ENCODE measurements around the gene BIN1.
A peak's percentile ranks its signal among the peaks of the same experiment; 100 is the strongest.

The BIN1 gene

GRCh38 chr2:127074936-127075335 is 32.0 kb downstream of the BIN1 start:
- no peak for DNase-seq

DNA sequence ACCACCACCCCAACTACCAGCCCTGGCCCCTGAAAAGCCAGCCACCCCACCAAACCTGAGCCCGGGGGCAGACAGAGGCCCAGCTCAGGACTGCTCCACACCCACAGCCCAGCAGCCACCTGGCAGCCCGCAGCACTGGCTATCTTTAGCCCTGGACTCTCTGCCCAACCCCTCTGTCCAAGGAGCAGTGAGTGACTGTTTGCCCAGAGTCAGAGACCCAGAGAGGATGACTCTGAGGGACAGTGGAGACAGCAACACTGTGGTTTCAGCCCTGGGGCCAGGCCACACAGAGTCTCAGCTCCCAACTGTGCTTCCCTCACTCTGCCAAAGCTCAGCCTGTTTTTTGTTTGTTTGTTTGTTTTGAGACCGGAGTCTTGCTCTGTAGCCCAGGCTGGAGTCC is 32.6 kb downstream of the BIN1 start:
- no peak for DNase-seq

DNA sequence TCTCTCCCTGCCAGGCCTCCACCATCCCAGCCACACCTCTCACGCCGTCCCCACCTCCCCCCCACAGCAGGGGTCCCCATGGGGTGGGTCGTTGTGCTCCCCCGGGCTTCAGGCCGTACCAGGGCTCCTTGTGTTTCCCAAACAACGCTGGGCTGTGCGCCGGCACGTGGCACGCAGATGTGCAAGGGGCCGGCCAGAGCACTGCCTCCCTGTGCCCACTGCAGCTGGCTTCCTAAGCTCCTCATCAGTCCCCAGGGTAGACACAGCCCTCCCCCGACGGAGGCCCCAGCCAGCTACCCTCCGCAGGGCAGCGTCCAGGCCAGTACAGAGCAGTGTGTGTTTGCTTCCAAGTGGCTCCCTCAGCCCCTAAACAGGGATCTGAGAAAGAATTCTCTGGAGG is 34.0 kb downstream of the BIN1 start:
- DNase-seq: no peak

- no peak for DNase-seq
Observed at GRCh38 chr2:127072396-127072795, 34.6 kb downstream of the BIN1 start.

- no peak for DNase-seq
Observed at GRCh38 chr2:127071901-127072328, 35.0 kb downstream of the BIN1 start.

DNA sequence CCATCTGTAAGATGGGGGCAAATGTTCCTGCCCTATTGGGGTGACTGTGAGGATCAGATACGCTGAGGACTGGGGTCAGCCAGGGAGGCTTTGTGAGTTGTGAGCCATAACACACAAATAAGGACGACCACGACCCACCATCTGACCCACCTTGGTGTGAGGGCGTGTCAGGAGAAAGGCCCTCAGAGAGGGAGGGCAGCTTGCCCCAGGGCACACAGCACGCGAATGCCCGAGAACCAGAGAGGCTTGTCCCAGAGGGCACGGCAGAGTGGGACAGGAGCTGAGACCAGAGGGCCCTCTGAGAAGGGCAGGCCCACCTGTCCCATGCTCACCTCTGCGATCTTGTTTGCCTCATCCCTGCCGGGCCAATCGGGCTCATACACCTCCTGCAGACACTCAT is 36.7 kb downstream of the BIN1 start:
- DNase-seq: no peak

GRCh38 chr2:127069536-127069935 is 37.4 kb downstream of the BIN1 start:
- DNase-seq: no peak

DNA sequence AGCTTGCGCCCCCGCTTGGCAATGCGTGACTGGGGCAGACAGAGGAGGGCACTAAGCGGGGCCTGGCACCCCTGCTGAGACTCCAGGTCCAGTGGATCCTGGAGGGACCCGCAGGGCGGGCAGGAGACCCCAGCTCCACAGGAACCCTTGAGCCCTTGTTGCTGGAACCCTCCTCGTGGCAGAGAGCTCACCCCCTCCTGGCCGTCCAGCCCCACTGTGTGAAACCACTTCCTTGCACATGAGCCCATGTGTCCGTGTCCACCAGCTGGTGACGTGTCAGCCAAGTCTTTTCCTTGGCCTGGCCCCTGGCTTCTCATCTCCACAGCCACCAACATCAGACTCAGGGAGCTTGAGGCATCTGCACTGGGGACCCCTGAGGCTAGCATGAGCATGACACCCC is 38.0 kb downstream of the BIN1 start:
- no peak for DNase-seq

DNA sequence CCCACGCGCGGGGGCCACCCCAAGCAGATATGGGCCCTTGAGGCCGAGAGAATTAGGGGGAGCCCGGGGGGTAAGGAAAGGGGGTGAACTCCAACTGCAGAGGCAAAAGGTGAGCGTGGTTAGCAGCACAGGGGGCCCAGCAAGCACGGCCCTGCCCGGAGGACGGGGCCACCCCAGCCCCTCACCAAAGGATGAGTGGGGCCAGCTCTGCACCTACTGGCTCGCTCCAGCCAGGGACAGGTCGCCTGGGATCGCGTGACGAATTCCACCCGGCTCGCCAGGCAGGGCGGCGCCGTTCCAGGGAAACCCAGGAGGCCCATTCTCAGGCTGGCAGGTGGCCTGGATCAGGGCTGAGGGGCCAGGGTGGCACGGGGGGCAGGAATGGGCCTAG is 38.6 kb downstream of the BIN1 start:
- DNase-seq: no peak

DNA sequence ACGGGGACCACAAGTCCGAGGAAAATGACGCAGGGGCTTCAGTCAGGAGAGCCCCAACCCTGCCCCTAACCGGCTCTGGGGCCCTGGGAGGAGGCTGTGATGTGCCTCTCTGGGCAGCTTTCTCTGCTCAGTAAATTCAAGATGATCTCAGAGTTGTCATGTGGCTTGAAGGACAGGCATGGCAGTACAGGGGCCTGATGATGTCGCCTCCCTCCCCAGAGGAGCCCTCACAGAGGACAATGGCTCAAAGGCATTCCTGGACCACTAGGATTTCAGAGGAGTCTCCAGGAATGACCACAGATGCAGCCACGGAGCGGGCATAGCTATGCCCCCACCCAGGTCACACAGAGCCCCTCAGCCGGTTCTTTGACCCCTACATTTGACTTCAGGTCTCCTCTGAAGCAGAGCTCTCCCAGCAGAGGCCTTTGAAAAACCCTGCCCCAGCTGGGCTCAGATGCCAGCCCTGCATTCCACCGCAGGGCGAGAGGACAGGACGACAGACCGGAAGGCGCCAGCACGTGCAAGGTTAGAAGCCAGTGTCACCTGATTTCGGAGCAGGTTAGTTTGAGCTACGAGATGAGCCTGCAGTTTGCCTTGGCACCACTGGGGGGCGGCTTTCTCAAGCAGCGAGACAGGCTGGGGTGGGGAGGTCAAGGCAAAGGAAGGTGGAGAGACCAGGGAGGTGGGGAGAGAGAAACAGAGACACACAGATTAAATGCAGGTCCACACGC is 39.2 kb downstream of the BIN1 start:
- peak; percentile 10 for DNase-seq

DNA sequence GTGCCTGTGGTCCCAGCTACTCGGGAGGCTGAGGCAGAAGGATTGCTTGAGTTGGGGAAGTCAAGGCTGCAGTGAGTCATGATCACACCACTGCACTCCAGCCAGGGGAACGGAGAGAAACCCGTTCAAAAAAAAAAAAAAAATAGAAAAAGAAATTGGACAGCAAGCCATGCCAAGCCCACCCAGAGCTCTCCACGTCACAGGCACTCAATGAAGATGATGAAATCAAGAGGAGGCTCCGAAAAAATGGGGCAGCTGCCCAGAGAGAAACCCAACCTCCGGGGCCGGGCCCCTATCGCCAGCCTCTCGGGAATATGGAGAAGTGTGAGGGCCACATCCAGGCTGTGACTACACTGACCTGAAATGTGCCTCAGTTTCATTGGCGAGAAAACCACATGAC is 40.0 kb downstream of the BIN1 start:
- no peak for DNase-seq

DNA sequence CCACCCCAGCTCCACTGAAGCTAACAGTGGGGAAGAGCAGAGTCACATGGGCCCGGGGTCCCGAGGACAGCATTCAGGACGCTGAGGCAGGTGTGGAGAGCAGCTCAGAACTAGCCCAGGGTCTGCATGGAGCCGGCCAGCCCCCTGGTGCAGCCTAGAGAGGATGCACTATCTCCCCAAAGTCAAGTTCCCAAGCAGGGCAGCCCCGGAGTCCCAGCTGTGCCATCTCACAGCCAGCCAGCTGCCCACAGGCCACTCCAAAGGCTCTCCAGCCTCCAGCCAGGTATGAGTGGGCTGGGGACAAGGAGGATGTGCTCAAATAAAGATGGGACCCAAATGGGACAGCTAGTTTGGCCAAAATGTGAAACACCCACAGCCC is 41.0 kb downstream of the BIN1 start:
- no peak for DNase-seq

- no peak for DNase-seq
Observed at GRCh38 chr2:127065299-127065939, 41.5 kb downstream of the BIN1 start.

DNA sequence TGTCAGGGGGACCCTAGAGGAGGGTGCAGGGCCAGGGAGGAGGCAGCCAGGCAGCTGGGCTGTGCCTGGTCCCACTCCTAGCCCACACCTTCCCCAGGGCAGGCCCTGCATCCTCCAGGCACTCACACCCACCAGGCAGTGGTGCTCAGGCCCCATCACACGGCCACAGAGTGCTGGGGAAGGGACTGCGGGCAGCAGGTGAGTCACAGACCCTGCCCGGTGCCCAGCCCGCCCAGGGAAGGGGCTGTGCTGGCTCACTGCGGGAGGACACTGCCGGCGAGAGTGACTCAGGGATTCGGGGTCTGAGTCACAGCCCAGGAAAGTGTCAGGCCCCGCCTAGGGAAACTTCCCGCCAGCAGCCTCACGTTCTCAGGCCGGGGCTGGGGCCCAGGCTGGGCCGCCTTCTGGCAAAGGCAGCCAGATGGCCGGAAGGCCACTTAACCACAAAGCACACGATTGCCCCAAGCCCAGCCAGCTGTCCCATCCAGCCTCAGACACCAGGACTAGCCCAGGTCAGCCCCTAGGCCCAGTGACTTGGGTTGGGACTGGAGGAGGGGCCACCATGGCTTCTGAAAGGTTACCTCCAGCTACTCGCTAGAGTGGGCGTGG is 42.2 kb downstream of the BIN1 start:
- DNase-seq: no peak

- DNase-seq: no peak
Observed at GRCh38 chr2:127063701-127064590, 43.0 kb downstream of the BIN1 start.

GRCh38 chr2:127061375-127062273 is 45.3 kb downstream of the BIN1 start:
- no peak for DNase-seq

DNA sequence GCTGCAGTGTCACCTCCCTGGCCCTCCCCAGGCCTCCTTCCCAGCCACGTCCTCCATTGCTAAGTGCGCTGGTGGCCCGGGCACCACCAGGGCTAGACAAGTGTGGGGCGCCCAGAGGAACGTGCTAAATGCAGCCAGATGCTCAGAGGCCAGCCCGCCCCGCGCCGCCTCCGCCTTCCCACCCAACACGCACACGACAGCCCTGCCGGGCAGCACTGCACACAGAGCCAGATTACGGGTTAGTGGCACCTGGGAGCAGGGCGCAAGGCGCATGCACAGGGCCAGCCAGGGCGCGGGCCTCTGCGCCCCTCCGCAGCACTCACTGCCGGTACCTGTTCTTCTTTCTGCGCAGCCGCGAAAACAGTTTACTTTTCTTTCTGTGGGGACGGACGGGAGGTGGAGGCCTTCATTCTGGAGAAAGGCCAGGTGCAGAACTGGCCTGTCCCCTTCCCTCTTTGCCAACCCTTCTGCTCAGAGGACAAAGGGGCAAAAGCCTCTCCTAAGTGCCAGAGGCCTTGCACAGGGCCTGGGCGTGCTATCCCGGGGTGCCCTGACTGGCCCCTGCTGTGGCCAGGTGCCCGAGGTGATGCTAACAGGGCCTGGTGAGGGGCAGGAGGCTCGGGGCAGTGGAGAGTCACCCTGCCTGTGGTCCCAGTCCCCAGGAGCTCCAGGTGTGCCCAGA is 46.5 kb downstream of the BIN1 start:
- DNase-seq: no peak

DNA sequence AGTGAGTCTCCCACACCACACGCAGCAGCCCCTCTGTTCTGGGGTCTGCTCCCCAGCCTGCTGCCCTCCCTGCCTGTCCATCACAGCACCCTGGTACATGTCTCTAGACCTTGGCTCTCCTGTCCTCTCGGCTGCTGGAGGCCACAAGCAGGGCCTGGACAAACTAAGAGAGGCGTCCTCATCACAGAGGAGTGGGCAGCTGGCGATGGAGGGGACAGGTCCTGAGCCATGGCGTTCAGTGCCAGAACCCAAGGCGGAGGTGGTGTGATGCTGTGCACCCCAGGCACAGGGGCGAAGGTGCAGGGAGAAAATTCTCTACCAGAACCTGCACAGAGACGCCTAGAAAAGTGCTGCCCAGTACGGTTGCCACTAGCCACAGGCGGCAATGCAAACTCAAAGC is 47.4 kb downstream of the BIN1 start:
- DNase-seq: no peak

GRCh38 chr2:127058954-127059252 is 48.1 kb downstream of the BIN1 start:
- DNase-seq: no peak

DNA sequence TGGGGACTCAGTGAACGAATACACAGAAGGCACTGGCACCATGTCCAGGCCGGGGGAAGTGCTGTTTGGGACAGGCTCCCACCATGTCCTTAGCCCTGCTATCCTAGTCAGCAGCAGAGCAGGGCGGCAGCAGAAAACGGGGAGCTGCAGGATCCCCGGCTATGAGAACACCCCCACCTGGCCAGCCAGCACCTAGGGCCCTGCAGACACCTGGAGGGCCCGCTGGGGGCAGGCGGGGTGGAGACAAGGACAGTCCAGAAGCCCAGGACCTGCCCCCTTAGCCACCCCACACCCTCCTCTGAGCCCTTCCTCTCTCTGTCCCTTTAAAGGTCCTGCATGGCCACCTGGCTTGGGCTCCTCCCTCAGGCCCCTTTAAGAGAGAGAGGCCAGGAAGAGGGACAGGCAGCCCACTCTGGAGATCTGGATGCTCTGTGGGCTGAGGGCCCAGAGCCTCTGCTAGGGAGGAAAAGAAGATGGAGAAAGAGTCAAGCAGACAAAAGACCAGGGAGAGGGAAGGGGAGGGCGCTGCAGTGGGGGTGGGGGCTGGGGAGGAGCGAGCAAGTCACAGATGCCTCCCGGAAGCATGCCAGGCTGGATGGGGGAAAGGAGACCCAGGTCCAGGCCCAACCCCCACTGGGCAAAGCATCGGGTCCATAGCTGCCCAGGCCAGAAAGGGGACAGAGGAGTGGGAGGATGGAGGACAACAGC is 48.6 kb downstream of the BIN1 start:
- DNase-seq: no peak

Data from NCI-H1694 treated with DMSO at 0.1 percent for 48 hours (cell line).